ENCODE results near the gene ZNF132.

ZNF132 gene

DNA sequence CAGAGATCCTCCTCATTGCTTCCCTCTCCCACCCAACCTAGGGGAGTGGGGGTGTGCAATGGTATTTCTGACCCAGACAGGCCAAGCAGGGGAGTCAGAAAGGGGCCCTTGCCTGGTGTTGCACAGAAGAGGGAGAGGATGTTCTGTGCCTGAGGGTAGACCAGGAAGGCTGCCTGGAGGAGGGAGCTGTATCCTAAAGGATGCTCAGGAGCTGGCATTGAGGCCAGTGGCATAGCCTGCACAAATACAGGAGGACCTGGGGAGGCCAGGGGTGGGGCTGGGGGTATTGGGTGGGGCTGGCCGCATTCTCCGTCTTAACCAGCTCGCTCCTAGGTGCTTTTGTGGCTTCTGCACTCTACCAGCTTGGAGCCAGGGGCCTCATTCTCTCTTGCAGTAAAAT is 40.0 kb downstream of the ZNF132 start:
- TF ChIP-seq, protein P1, sequence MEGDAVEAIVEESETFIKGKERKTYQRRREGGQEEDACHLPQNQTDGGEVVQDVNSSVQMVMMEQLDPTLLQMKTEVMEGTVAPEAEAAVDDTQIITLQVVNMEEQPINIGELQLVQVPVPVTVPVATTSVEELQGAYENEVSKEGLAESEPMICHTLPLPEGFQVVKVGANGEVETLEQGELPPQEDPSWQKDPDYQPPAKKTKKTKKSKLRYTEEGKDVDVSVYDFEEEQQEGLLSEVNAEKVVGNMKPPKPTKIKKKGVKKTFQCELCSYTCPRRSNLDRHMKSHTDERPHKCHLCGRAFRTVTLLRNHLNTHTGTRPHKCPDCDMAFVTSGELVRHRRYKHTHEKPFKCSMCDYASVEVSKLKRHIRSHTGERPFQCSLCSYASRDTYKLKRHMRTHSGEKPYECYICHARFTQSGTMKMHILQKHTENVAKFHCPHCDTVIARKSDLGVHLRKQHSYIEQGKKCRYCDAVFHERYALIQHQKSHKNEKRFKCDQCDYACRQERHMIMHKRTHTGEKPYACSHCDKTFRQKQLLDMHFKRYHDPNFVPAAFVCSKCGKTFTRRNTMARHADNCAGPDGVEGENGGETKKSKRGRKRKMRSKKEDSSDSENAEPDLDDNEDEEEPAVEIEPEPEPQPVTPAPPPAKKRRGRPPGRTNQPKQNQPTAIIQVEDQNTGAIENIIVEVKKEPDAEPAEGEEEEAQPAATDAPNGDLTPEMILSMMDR (conservative IDR thresholded peaks at IDR 0.05; ENCODE audit: low read depth) = no peak
- CTCF ChIA-PET = no interaction called here
- POLR2A ChIA-PET (ENCODE audit: low non-redundant PET) = no interaction called here
- DNase-seq (ENCODE audit: low spot score) = no peak
- peak overlapping the region; percentile 79 for H3K27ac ChIP-seq

- CTCF ChIA-PET = no interaction called here
- POLR2A ChIA-PET (ENCODE audit: low non-redundant PET) = no interaction called here
- no peak for DNase-seq (ENCODE audit: low spot score)
- H3K27ac ChIP-seq = peak overlapping the region; percentile 7; the same call in 1 of the 2 replicates
- TF ChIP-seq, protein P1 (conservative IDR thresholded peaks at IDR 0.05; ENCODE audit: low read depth) = no peak
Observed at GRCh38 chr19:58398545-58398944, 41.4 kb downstream of the ZNF132 start.

DNA sequence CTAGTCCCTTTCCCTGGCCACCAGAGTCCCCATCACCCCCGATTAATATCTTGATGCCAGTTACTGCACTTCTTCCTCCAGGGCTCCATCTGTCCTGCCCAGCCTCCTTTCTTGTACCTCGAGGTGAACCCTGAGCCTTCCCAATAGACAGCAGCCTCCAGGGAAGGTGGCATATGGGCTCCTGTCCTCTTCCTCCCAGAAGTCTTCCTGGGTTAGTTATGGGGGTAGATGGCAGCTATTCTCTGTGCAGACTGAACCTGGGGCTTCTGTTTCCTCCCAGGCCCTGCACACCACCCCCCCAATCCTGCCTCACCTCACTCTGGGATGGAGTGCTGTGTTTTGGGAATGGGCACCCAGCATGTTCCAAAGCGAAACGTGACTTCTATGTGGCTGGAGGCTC is 41.9 kb downstream of the ZNF132 start:
- CTCF ChIA-PET = no interaction called here
- TF ChIP-seq, protein P1 (conservative IDR thresholded peaks at IDR 0.05; ENCODE audit: low read depth) = no peak
- POLR2A ChIA-PET (ENCODE audit: low non-redundant PET) = no interaction called here
- peak overlapping the region; percentile 7; the same call in 1 of the 2 replicates for H3K27ac ChIP-seq
- no peak for DNase-seq (ENCODE audit: low spot score)

DNA sequence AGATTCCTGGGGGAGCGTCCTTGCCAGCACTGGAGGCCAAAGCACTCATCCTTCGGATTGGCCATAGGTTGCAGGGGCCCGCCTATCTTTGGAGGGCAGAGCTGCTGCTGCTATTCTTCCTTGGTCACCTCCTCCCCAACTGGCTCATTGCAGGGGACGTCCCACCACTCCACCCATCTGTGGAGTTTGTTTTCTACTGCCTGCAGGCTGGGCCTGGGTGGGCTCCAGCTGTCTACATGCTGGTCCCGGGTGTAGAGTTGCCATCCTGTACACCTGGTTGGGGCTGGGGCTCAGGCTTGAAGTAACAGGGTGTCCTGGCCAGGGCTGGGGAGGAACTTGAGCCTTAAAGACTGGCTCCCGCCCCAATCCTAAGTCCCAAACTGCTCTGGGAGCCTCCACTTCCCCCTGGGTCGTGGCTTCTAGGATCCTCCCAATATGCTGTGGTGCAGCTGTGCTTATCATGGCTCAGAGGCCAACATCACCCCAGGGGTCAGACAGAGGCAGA is 42.4 kb downstream of the ZNF132 start:
- POLR2A ChIA-PET (ENCODE audit: low non-redundant PET) = no interaction called here

DNA sequence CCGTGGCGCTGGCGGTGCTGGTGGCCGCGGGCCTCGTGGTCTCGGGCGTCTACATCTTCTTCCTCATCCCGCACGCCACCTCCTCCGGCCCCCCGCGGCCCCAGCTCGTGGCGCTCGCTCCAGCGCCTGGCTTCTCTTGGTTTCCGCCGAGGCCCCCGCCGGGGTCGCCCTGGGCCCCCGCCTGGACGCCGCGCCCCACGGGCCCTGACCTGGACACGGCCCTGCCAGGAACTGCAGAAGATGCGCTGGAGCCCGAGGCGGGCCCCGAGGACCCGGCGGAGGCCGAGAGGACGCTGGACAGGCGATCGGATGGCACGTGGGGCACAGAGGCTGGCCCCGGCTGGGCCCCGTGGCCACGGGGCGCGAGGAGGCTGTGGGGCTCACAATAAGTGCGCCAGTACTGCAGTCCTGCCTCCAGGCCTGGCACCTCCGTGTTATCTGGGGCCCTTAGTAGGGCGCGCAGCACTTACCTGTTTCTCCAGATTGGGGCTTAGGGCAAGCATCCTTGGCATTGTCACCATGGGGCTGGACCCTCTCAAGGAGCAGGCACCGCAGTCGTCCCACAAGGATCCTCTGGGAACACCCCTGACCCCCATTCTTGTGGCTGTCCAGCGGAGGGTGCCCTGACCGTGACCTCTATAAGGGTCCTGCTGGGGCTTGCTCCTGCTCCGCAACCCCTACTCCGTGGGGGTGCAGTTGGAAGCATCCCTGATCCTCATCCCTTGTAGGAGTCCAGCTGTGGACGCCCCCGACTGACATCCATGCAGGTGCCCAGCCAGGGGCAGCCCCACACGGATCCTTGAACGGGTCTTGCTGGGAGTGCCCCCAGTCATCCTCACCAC is 43.0 kb downstream of the ZNF132 start:
- peak overlapping the region; percentile 76 for H3K27ac ChIP-seq
- ChIA-PET POLR2A (ENCODE audit: low non-redundant PET) (no interaction called here), CTCF (no interaction called here)
- TF ChIP-seq, protein P1 (conservative IDR thresholded peaks at IDR 0.05; ENCODE audit: low read depth) = no peak
- no peak for DNase-seq (ENCODE audit: low spot score)

More for the DNA sequence above, 42.4 kb downstream of the ZNF132 start:
- CTCF ChIA-PET = no interaction called here
- no peak for DNase-seq (ENCODE audit: low spot score)
- TF ChIP-seq, protein P1 (conservative IDR thresholded peaks at IDR 0.05; ENCODE audit: low read depth) = no peak
- peak overlapping the region; percentile 7; the same call in 1 of the 2 replicates for H3K27ac ChIP-seq

GRCh38 chr19:58395979-58396627 is 43.9 kb downstream of the ZNF132 start:
- TF ChIP-seq, protein P1 (conservative IDR thresholded peaks at IDR 0.05; ENCODE audit: low read depth) = no peak
- ChIA-PET CTCF (no interaction called here), POLR2A (ENCODE audit: low non-redundant PET) (interaction anchor here (1.0 kb wide), 1 partner anchor 14 kb away, joined by 7 read pairs; no protein-coding TSS in a partner anchor)
- H3K27ac ChIP-seq = peak overlapping the region; percentile 76
- no peak for DNase-seq (ENCODE audit: low spot score)
